Measurements from ENCODE around the gene HAUS3.

Gene HAUS3

DNA sequence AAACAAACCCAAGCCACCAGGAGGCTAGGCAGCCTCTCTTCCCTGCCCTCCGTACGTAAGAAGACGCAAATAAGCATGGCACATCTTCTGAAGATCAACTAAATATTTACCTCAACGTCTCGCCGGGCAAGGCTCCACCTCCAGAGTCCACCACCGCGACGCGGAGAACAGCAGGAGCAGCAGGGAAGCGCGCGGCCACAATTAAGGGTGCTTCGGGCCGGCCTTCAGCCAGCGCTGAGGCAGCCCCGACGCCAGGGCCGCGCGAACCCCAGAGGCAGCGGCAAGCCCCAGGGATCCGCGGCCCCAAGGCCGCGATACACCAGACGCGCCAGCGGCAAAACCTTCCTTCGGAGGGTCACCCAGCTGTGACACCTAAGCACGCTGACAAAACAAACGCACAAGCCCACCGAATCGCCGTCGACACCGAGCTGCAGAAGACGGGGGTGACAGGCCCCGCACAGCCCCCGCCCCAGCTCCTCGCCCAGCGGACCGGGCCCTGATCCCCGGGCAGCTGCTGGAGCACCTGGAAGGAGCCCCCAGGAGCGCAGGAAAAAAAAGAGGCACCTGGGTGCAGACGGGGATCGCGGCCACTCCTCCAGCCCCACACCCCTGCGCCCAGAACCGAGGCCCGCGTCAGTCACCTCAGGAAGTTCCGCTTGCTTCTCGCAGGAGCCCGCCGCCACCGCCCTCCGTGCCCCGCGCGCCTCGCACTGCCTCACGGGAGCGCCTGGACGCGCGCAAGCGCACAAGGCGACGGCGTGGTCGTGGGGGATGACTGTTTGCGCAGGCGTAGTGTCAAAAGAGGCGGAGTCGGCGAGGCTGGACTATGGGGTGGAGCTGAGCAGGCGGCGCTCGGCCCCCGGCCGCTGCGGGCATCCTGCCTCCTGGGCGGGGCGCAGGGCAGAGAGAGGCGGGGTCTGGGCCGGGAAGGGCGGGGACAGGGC is at the start of gene HAUS3, which contains the start of gene POLN:
HAUS3 (minus strand) TSS at position 712 of the 944 bp plus-strand sequence. CDS start 1,175 bp downstream, outside the sequence.
POLN (minus strand) TSS at position 712 of the 944 bp plus-strand sequence. CDS start 12,890 bp downstream, outside the sequence.
- DNase-seq = peak; percentile 84

DNA sequence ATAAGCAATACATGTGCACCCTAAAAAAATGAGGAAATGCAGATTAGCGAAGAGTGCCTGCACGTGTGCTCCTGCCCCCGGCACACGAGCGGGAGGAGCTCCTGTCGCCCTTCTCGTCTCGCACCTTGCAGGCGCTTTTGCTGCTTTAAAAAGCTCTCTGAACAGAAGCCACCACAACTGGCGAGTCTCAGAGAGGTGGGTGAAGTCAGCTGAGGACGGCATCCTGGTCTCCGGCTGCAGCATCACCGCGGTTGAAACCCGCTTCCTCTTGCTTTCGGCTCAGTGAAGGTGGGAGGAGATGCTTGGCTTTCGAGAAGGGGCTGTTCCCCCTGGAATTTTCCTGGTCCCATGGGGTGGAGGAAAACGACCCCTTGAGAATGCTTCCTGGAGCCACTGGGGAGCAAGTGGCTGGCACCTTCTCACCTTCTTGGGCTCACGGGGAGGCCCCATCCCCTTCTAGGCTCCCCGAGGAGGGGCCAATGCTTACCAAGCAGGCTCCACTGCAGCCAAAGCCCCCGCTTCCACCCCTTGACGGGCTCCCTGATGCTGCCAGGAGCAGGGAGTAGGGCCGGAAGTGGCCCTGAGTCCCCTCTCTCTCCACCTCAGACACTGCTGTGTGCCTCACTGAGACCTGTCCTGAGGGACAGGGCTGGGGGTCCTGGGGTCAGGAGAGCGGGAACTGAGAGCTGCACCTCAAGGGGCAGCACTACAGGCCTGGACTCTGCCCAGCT is 49.2 kb upstream of the HAUS3 start:
- DNase-seq = no peak

DNA sequence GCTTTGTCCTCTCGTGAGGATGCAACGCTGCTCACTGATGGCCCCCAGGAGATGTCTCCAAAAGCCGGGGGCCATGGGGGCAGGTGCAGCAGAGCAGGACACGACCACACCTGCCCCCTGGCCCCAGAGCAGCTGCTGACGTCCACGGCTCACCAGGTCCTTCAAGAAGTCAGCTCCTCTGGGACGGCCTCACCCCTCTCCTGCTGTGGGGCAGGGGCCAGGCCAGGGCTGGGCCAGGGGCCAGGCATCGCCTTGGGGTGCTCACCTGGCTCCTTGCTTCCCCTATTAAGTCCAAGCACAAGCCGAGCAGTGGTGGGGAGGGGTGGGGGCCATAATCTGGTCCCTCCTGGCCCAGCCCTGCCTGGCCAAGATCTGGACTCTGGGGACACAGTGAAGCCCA is 48.6 kb upstream of the HAUS3 start:
- DNase-seq = no peak

DNA sequence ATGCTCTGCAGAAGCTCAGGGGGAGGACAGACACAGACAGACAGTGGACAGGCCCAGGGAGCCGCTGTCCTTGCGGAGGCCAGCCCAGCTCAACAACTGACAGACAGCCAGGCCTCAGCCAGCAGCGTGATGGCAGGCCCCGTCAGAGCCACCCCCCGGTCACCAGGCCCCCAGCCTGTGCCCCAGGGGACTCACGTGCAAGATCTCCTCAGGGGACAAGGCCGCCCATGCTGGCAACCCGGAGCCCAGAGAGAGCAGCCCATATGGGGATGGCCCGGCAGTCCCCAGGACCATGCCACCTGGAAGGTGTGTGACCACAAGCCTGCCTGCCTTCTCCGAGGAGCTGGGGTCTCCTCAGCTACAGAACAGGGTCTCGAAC is 48.0 kb upstream of the HAUS3 start:
- DNase-seq = no peak

DNA sequence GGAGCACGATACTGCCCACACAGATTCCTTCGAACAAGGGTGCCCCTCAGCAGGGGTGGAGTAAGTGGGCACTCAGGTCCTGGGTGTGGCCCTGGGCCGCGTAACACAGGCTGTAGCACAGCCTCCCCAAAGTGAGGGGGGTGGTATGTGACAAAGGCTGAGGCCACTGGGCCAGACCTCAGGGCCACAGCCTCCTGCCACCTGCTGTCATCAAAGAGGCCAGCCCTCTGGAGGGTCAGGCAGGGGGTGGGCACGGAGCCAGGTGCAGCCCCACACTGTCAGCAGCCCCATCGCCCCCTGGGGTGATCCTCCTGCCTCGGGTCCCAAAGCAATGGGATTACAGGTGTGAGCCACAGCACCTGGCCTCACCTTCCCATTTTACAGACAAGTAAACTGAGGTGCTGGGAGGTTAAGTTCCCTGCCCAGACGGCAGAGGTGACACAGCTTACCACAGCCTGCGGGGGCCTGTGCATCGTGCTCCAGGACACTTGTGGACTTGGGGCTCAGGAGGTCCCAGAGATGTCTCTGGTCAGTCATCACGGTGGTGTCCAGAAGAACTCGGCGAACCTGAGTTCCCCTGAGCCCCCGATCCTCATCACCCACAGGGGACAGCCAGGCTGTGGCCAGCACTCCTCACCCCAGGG is 47.5 kb upstream of the HAUS3 start:
- DNase-seq = no peak

DNA sequence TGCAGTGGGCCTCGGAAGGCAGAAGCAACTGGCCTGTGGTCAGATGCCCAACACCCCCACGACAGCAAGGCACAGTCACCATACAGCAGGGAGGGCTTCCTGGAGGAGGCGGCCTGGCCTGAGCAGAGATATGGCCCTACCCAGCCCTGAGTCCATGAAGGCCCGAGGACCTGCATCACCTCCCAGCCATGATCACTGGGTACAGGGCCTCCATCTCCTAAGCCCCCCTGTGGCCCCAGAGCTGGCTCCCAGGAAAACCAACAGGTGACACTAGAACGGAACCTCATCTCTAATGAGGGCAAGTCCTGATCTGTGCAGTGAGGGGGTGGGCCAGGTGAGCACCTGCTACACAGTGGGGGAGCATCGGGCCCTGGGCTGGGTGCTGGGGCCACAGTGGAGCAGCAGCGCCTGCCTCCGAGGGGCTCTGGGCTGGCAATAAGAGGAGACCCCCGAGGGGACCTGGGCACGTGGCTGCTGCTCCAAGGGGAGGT is 46.2 kb upstream of the HAUS3 start:
- DNase-seq = no peak

DNA sequence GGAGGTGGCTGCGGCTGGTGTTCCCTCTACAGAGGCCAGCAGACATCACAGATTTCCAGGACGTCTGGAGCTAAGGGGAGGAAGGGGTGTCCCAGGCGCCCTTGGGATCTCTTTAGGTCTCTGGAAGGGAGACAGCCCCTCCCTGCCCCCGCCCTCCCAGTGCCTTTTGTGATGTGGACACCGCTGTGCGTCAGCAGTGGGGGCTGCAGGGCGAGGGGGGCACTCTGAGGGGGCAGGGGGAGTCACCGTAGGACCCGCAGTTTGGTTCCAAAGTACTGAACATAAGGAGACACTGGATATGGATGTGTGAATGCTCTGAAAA is 45.6 kb upstream of the HAUS3 start:
- no peak for DNase-seq

DNA sequence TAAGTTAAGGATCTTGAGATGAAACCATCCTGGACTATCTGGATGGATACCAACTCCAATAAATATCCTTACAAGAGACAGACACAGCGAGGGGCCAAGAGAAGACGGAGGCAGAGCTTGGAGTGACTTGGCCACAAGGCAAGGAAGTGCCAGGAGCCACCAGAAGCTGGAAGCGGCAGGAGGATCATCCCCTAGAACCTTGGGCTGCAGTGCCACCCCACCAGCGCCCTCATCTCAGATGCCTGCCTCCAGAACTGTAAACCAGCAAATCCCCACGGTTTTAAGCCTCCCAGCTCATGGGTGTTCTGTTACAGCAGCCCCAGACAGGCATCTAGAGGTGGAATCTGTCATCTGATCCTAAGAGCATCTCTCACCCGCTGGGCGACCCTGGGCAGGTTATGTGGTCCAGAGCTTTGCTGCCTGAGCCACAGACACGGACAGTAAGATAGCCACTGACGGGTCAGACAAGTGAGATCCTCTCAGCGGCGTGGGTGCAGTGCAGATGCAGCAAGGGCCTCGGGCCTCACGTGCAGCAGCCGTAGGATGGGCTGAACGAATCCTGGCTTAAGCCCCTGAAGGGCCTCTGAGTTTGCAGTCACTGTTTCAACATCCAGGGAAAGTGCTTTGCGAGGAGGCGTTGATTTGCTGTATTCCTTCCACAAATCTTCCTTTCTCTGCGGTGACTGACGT is 45.1 kb upstream of the HAUS3 start:
- DNase-seq = no peak

GRCh38 chr4:2285613-2286381 is 43.9 kb upstream of the HAUS3 start:
- no peak for DNase-seq

GRCh38 chr4:2284934-2285612 is 43.2 kb upstream of the HAUS3 start:
- DNase-seq = no peak

GRCh38 chr4:2284161-2284933 is 42.4 kb upstream of the HAUS3 start:
- no peak for DNase-seq

DNA sequence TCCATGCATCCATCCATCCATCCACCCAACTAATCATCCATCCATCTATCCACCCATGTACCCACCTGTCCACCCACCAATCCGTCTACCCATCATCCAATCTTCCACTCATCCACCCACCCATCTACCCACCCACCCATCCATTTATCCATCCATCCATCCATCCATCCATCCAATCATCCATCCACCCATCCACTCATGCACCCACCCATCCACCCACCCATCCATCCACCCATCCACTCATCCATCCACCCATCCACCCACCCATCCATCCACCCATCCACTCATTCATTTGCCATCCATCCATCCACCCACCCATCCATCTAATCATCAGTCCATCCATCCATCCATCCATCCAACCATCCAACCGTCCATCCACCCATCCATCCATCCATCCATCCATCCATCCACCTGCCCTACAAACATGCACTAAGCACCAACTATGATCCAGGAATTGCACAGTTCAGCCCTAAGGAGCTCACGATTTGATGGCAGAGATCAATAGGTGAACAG is 41.3 kb upstream of the HAUS3 start:
- no peak for DNase-seq

- DNase-seq = no peak
Observed at GRCh38 chr4:2281575-2282343, 39.8 kb upstream of the HAUS3 start.

DNA sequence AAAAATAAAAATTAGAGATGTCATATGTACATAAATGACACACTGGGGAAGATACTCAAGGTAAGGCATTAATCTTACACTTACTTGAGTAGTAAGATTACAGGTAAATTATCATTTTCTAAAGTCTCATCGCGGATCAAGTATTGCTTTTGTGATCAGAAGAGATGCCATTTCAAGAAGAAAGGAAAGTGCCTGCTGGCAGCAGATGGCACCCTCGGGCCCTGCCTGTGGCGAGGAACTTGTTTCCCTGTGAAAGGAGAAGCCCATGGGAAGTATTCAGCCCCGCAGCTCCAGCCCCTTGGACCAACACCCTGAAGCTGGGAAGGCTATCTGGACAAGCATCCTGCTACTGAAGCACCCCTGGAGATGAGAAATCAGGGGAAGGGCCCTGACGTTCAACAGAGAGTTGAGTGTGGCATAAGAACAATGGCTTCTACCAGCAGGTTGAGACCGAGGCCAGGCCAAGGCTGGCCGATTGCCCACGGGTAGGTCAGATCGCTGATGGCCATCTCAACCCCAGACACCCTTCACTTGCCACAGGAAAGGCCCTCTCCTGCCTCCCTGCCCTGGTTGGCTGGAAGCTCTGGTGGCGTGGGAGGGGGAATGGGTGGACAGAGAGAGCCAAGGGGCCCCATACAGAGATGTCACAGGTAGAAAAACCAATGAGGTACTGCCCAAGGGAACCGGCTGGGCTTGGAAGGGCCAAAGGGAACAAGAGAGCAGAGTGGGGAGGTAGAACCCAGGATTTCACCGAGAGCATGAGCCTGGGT is 38.8 kb upstream of the HAUS3 start:
- no peak for DNase-seq

GRCh38 chr4:2277956-2278355 is 36.0 kb upstream of the HAUS3 start:
- DNase-seq = no peak

- DNase-seq = no peak
Observed at GRCh38 chr4:2276581-2277325, 34.8 kb upstream of the HAUS3 start.

GRCh38 chr4:2275546-2276251 is 33.8 kb upstream of the HAUS3 start:
- no peak for DNase-seq

Data from NCI-H2081 treated with DMSO at 0.1 percent for 48 hours (cell line).